Stimulated activated CD4-positive, alpha-beta T cell treated with anti-CD3 and anti-CD28 coated beads, Interleukin-2, amount 100 ng/mL, for 48 hours (primary cell): ENCODE data around the gene BPIFB6.

Experiments used
- DNase-seq, 2 donors: peaks; one replicate each; pipeline ENCODE4 v3.0.0-alpha.2; 2020

The BPIFB6 gene

GRCh38 chr20:33016581-33017109, 14.8 kb upstream of the BPIFB6 start:
- no peak for DNase-seq

GRCh38 chr20:33017542-33017941, 13.9 kb upstream of the BPIFB6 start:
- no peak for DNase-seq

GRCh38 chr20:33018169-33018931, 13.1 kb upstream of the BPIFB6 start:
- no peak for DNase-seq

- no peak for DNase-seq
These were observed 11.8 kb upstream of the BPIFB6 start for GRCh38 chr20:33019465-33020277.

GRCh38 chr20:33020278-33021161, 10.9 kb upstream of the BPIFB6 start:
- DNase-seq: no peak

- DNase-seq: no peak
These were observed 9.6 kb upstream of the BPIFB6 start for GRCh38 chr20:33021879-33022278.

- no peak for DNase-seq
These were observed 9.2 kb upstream of the BPIFB6 start for GRCh38 chr20:33022289-33022688.

- DNase-seq: no peak
These were observed 8.6 kb upstream of the BPIFB6 start for GRCh38 chr20:33022694-33023438.

- DNase-seq: no peak
These were observed 7.8 kb upstream of the BPIFB6 start for GRCh38 chr20:33023439-33024242.

GRCh38 chr20:33024243-33024560, 7.2 kb upstream of the BPIFB6 start:
- no peak for DNase-seq

GRCh38 chr20:33024609-33025317, 6.7 kb upstream of the BPIFB6 start:
- no peak for DNase-seq

- no peak for DNase-seq
These were observed 6.1 kb upstream of the BPIFB6 start for GRCh38 chr20:33025318-33025876.

- no peak for DNase-seq
These were observed 5.2 kb upstream of the BPIFB6 start for GRCh38 chr20:33026072-33026778.

GRCh38 chr20:33026779-33027759, 4.4 kb upstream of the BPIFB6 start:
- DNase-seq: no peak

GRCh38 chr20:33027769-33028751, 3.4 kb upstream of the BPIFB6 start:
- DNase-seq: no peak

- DNase-seq: no peak
These were observed 2.6 kb upstream of the BPIFB6 start for GRCh38 chr20:33028875-33029274.

- DNase-seq: no peak
These were observed 1.4 kb upstream of the BPIFB6 start for GRCh38 chr20:33030076-33030475.
